GM19351 (cell line): ENCODE measurements around the gene TBX10.

Experiments used
- ATAC-seq: cut with Tn5 transposase; IDR thresholded peaks from one replicate; pipeline ENCODE4 v1.9.1; 2021; ENCODE audit warnings: mild to moderate bottlenecking, moderate library complexity; ENCODE audit not compliant: unreplicated experiment

Gene TBX10

DNA sequence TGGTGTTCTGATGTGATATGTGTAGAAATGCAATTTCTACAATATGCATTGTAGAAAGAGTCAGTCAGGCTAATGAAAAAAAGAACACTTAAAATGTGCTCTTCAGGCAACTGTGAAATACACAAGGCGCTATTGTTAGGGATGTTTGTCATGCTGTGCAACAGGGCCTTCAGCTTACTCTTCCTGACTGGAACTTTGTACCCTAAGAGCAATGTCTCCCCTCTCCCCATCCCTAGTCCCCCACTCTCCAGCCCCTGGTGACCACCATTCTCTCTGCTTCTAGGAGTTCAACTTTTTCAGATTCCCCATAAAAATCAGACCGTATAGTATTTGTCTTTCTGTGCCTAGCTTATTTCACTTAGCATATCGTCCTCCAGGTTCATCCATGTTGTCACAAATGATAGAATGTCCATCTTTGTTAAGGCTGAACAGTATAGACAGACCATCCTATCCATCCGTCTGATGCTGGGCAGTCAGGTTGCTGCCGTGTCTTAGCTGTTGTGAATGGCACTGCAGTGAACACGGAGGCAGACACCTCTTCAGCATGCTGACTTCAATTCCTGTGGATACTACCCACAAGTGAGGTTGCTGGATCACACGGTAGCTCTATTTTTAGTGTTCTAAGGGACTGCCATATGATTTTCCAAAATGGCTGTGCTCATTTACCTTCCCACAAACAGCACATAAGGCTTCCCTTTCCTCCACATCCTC, 22.2 kb downstream of the TBX10 start:
- no peak for ATAC-seq

GRCh38 chr11:67616431-67617242, 22.9 kb downstream of the TBX10 start:
- ATAC-seq: no peak

GRCh38 chr11:67615728-67616430, 23.7 kb downstream of the TBX10 start:
- no peak for ATAC-seq

DNA sequence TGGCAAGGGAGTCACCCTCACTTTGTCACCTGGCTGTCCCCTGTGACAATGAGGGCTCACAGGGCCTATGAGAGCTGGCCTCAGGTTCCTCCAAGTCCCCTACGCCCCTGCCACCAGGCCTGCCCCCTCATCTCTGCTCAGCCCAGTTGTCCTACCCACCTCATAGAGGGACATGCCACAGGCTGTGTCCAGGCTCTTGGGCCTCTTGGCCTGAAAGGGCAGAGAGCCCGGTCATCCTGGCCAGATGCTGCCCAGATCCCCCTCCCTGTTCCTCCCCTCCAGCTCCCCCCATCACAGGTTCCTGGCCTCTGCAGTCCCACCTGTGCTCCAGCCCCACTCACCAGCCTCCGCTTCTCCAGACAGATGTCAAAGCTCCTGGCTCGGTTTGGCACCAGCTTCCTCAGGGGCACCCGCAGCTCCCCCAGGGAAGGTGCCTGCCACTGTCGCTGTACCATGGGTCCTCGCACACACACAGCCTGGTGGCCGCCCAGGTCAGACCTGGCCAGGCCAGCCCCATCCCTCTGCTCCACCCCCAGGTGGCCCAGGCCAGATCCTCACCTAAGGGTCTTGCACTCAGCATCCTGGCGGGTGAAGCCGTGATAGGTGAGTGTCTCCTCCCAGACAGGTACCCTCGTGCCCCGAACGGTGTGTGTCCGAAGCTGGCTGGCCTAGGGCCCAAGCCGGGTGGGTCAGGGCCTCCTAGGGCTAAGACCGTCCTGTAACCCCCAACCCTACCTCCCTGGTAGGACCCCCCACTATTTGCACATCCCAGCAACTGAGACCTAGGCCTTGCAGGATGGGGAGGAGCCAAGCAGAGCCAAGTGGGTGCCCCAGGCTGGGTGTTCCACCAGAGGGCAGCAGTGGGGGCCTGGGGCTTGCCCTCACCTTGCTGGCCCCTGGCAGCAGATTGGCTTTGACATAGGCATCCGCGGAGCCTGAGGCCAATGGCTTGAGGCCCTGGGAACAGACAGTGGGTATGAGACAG, 24.5 kb downstream of the TBX10 start:
- no peak for ATAC-seq

DNA sequence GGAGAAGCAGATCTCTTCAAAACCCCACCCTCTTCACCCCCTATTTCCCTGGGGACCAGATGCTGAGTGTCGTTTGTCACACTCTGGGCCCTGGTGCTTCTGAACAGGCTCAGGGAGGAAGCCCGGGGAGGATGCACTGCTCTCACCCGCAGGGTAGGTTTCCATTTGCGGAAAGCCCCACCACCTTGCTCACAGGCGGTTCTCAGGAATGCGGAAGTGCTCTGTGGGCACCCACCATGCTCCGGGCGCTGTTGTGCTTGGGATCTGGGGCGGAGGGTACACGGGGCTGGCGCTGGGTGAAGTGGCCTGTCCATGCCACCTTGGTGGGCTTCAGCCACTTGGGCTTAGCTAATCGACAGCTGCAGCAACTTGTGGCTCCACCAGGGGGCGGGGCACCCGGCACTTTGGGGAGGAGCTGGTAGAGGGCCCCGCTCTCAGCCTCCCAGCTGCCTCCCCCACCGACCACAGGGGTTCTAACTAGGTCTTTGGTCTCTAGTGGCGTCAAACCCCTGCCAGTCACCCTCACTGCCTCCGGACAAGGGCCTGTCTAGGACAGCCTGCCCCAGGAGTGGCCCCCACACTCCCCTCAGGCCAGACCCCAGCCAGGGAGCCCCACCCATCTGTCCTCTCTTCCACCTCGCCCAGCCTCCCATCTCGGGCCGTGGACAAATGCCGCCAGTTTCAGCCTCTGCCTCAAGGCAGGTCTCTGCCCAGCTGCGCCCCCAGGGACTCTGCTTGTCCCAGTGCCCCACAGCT, 25.4 kb downstream of the TBX10 start:
- ATAC-seq: peak; percentile 91

- ATAC-seq: no peak
Observed at GRCh38 chr11:67613313-67613959, 26.1 kb downstream of the TBX10 start.

DNA sequence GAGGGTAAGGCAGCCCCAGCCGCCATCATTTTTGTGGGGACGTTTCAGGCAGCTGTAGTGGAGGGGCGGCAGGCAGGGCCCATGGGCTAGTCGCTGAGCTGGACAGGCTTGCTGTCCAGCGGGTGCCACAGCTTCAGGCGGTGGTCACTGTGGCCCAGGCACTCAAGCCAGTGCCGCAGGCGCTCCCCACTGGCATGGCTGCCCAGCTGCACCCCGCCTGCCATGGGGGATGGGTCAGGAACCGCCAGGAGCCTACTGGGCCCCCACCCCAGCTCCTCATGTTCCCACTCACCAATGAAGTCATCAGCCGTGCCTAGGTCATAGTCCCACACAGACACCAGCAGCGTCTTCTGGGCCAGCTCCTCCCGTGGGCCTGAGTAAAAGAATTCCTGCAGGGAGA, 26.8 kb downstream of the TBX10 start:
- ATAC-seq: no peak

GRCh38 chr11:67611704-67612587, 27.6 kb downstream of the TBX10 start:
- no peak for ATAC-seq

GRCh38 chr11:67611165-67611564, 28.4 kb downstream of the TBX10 start:
- ATAC-seq: no peak

DNA sequence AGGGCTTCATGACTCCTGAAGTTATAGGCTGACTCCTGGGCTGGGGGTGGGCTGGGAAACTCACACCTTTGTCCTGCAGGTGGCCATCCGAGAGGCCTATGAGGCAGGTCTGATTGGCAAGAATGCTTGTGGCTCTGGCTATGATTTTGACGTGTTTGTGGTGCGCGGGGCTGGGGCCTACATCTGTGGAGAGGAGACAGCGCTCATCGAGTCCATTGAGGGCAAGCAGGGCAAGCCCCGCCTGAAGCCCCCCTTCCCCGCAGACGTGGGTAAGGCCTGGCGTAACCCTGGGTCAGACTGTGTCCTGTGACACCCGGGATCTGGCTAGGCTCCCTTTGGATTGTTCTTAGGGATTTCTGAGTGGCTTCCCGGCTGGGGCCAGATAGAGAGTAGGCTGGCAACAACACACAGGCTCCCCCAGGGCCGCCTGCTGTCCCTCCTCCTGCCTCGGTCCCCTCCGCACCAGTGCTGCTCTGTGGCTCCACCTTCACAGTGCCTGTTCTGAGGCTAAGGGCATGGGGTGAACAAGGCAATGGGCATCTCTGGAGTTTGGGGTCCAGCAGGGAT, 29.2 kb downstream of the TBX10 start:
- no peak for ATAC-seq

DNA sequence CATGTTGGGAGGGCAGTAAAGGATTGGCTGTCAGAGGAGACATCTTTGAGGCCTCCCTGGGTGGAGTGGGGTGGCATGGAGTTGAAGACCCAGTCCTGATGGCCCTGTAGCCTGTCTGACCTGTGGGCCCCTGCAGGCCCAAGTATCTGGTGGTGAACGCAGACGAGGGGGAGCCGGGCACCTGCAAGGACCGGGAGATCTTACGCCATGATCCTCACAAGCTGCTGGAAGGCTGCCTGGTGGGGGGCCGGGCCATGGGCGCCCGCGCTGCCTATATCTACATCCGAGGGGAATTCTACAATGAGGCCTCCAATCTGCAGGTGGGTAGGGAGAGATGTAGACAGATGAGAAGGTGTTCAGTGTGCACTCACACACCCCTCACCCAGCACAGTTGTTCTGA, 30.2 kb downstream of the TBX10 start:
- ATAC-seq: no peak

DNA sequence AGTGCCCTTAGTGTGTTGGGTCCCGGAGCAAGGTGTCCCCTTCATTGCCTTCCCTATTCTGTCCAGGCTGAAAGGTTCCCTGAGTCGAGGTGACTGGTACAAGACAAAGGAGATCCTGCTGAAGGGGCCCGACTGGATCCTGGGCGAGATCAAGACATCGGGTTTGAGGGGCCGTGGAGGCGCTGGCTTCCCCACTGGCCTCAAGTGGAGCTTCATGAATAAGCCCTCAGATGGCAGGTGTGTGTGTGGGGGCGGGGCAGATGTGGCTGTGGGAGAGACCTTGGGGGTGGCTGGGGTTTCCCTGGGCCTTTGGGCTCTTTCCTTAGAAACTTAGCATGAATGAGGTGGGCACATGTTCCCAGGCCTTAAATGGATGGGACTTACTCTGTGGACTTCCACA, 31.1 kb downstream of the TBX10 start:
- ATAC-seq: no peak

GRCh38 chr11:67607507-67607906, 32.1 kb downstream of the TBX10 start:
- ATAC-seq: no peak

GRCh38 chr11:67606492-67607295, 32.9 kb downstream of the TBX10 start, which contains the start of gene NDUFV1:
Gene NDUFV1 (plus strand): TSS chr11:67606936. CDS start chr11:67607005, 69 bp downstream.
- peak; percentile 97 for ATAC-seq

DNA sequence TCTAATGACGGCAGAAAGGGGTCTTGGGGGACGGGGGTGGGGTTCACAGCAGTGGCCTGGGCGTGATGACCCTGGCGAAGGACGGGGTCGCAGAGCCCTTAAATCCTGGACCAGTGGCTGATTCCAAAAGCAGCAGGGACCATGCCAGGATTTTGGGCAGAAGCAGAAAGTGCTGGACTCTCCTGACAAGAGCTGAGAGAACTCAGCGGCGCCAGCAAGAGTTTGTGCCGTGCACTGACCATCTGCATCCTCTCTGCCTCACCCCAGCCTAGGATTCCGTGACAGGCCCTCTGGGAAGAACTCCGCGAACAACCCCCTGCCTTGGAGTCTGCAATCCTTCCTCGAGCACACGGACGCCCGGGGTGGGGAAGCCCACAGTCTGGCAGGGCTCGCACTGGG, 33.5 kb downstream of the TBX10 start:
- no peak for ATAC-seq

DNA sequence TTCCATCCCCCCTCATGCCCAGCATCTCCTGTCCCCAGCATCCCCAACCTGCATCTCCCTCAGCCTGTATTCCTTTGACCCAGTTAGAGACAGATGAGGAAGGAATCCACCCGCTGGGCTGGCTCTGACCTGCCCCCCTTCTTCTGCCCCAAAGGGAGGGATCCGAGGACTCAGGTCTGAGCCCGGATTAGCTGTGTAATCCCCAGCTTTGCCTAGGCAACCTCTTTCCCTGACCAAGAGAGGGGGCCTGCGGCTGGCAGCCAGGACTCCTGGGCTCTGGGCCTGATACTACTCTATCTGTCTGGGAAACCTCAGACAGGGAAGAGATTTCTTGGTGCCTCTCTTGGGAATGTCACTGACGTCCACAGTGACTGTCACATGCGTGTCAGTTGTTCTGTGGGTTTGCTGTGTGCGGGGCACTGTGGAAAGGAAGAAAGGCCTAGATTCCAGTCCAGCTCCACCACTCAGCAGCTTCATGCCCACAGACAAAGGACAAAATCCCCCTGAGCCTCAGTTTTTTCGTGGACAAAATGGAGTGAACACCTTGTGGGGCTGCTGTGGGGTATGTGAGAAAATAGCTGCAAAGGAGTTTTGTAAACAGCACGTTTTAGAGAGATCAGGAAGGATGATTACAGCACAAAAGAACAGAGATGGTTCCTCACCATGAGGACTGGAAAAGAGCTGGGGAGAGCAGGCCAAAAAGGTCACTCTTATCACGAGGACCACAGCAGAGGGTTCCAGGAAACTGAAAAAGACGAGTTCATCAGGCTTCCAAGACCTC, 34.1 kb downstream of the TBX10 start:
- no peak for ATAC-seq
